H1 (cell line): ENCODE data around the gene HSPB1. TPM values are rescaled to one million over a fixed set of nuclear protein-coding genes. Genes with fewer than 3 reads are reported as not detected.

Source experiments
- CTCF ChIA-PET: fragments of 300-600 bp; sonication (Branson Sonifier 250); formaldehyde crosslinking; loops from one replicate; lab custom pipeline; 2021; ENCODE audit not compliant: partially characterized antibody; lab: Charles Lee
- POLR2A ChIA-PET: fragments of 300-600 bp; sonication (Branson Sonifier 250); formaldehyde crosslinking; loops from one replicate; lab custom pipeline; 2021; ENCODE audit warnings: inconsistent platforms; ENCODE audit not compliant: partially characterized antibody; lab: Charles Lee
- DNase-seq, 2 experiments: peaks; one replicate each; pipeline versions ENCODE4 v3.0.0 to v3.0.0-alpha.2; 2010 to 2022; ENCODE audit warnings: low spot score in 2 of 2, low read depth in 1 of 2, mixed read lengths in 1 of 2
- FAIRE-seq: peaks from 2 replicates; lab custom pipeline; 2011; peaks lifted over from hg19 to GRCh38; lab: Jason Lieb, UNC
- H2AFZ ChIP-seq: 2 replicates; pipeline ENCODE4 v1.8.1; 2012; ENCODE audit warnings: low read length, inconsistent platforms
- H2AK5ac ChIP-seq: 2 replicates; pipeline ENCODE4 v1.6.1; 2013; ENCODE audit warnings: low read depth, low read length
- H2BK120ac ChIP-seq: replicated peaks from 2 replicates; pipeline ENCODE3; 2013; ENCODE audit warnings: low read depth, low read length, inconsistent platforms
- H2BK12ac ChIP-seq: 2 replicates; pipeline ENCODE4 v1.6.1; 2013; ENCODE audit warnings: low read depth, low read length
- H2BK15ac ChIP-seq: 2 replicates; pipeline ENCODE4 v1.6.1; 2013; ENCODE audit warnings: low read length
- H2BK20ac ChIP-seq: 2 replicates; pipeline ENCODE4 v1.6.1; 2013; ENCODE audit warnings: low read length
- H2BK5ac ChIP-seq: 2 replicates; pipeline ENCODE4 v1.6.1; 2013; ENCODE audit warnings: low read depth, low read length
- H3K14ac ChIP-seq: 2 replicates; pipeline ENCODE4 v1.6.1; 2013; ENCODE audit warnings: inconsistent platforms; ENCODE audit not compliant: insufficient read length
- H3K18ac ChIP-seq: 2 replicates; pipeline ENCODE4 v1.6.1; 2013; ENCODE audit warnings: low read length; ENCODE audit errors: extremely low read depth
- H3K23ac ChIP-seq: 2 replicates; pipeline ENCODE4 v1.6.1; 2013; ENCODE audit warnings: inconsistent platforms; ENCODE audit not compliant: insufficient read length
- H3K23me2 ChIP-seq: 2 replicates; pipeline ENCODE4 v1.6.1; 2013; ENCODE audit warnings: low read depth, low read length
- H3K27ac ChIP-seq: 2 replicates; pipeline ENCODE4 v1.6.1; 2011; ENCODE audit warnings: low read depth, low read length, inconsistent platforms
- H3K27me3 ChIP-seq, 4 experiments: replicated peaks in 1 of 4; 1 replicate in 1 of 4; 2 replicates in 3 of 4; pipeline versions ENCODE4 v1.6.1 to v1.8.1; 2011 to 2013; ENCODE audit warnings: low read length in 3 of 4, mild to moderate bottlenecking in 3 of 4, inconsistent platforms in 2 of 4, mixed read lengths in 2 of 4, moderate library complexity in 1 of 4; ENCODE audit not compliant: control insufficient read depth in 3 of 4, insufficient read depth in 3 of 4; ENCODE audit errors: extremely low read depth in 1 of 4
- H3K36me3 ChIP-seq, 4 experiments: 2 replicates each; pipeline versions ENCODE4 v1.6.1 to v1.8.1; 2011 to 2013; ENCODE audit warnings: mild to moderate bottlenecking in 4 of 4, low read length in 3 of 4, moderate library complexity in 2 of 4, control low read depth in 1 of 4, inconsistent platforms in 1 of 4; ENCODE audit not compliant: insufficient read depth in 4 of 4, control insufficient read depth in 2 of 4
- H3K4ac ChIP-seq: replicated peaks from 2 replicates; pipeline ENCODE3; 2013; ENCODE audit warnings: low read length, low read depth, mixed read lengths, inconsistent platforms; ENCODE audit not compliant: insufficient read length
- H3K4me1 ChIP-seq, 4 experiments: replicated peaks in 1 of 4; 1 replicate in 1 of 4; 2 replicates in 3 of 4; pipeline versions ENCODE4 v1.6.1 to v1.8.1; 2011 to 2013; ENCODE audit warnings: low read length in 3 of 4, inconsistent platforms in 2 of 4, mixed read lengths in 1 of 4; ENCODE audit not compliant: insufficient read depth in 4 of 4, control insufficient read depth in 3 of 4
- H3K4me2 ChIP-seq, 2 experiments: 2 replicates each; pipeline versions ENCODE4 v1.6.1 to v1.8.1; 2011 to 2013; ENCODE audit warnings: low read depth in 2 of 2, low read length in 2 of 2, control low read depth in 1 of 2, inconsistent platforms in 1 of 2, mild to moderate bottlenecking in 1 of 2; ENCODE audit not compliant: insufficient read depth in 1 of 2
- H3K4me3 ChIP-seq, 4 experiments: fragments of 200-600, 300-600 bp in 1 of 4; sonication (generic), shearing (Covaris generic), sonication (Bioruptor Twin) in 1 of 4; 2 replicates each; pipeline versions ENCODE4 v1.5.1 to v1.8.1; 2011 to 2016; ENCODE audit warnings: low read length in 4 of 4, low read depth in 3 of 4, control low read depth in 2 of 4, inconsistent platforms in 2 of 4, mild to moderate bottlenecking in 2 of 4, mixed read lengths in 1 of 4, moderate library complexity in 1 of 4; ENCODE audit not compliant: insufficient read depth in 2 of 4; ENCODE audit errors: extremely low read depth in 1 of 4
- H3K56ac ChIP-seq: replicated peaks from 2 replicates; pipeline ENCODE3; 2013; ENCODE audit warnings: low read depth, mild to moderate bottlenecking, mixed read lengths, low read length, inconsistent platforms; ENCODE audit not compliant: insufficient read length
- H3K79me1 ChIP-seq: 2 replicates; pipeline ENCODE4 v1.6.1; 2013; ENCODE audit warnings: low read depth, low read length, control low read depth
- H3K79me2 ChIP-seq, 2 experiments: 2 replicates each; pipeline versions ENCODE4 v1.6.1 to v1.8.1; 2012 to 2013; ENCODE audit warnings: low read length in 2 of 2, mild to moderate bottlenecking in 2 of 2, inconsistent platforms in 1 of 2; ENCODE audit not compliant: insufficient read depth in 2 of 2, control insufficient read depth in 1 of 2
- H3K9ac ChIP-seq, 4 experiments: replicated peaks in 1 of 4; 1 replicate in 1 of 4; 2 replicates in 3 of 4; pipeline versions ENCODE4 v1.6.1 to v1.8.1; 2011 to 2013; ENCODE audit warnings: low read depth in 3 of 4, low read length in 3 of 4, control low read depth in 2 of 4, mild to moderate bottlenecking in 2 of 4, moderate library complexity in 2 of 4, inconsistent platforms in 1 of 4; ENCODE audit errors: extremely low read depth in 1 of 4
- H3K9me3 ChIP-seq, 2 experiments: 2 replicates each; pipeline versions ENCODE4 v1.6.1 to v1.8.1; 2012 to 2013; ENCODE audit warnings: mild to moderate bottlenecking in 2 of 2, moderate library complexity in 2 of 2, control low read depth in 1 of 2, inconsistent platforms in 1 of 2, low read depth in 1 of 2, low read length in 1 of 2, mixed read lengths in 1 of 2; ENCODE audit not compliant: insufficient read depth in 2 of 2
- H4K20me1 ChIP-seq, 2 experiments: replicated peaks in 1 of 2; 2 replicates each; pipeline versions ENCODE3 to v1.8.1; 2011 to 2013; ENCODE audit warnings: inconsistent platforms in 2 of 2, low read length in 2 of 2, mild to moderate bottlenecking in 1 of 2; ENCODE audit not compliant: insufficient read depth in 2 of 2, control insufficient read depth in 1 of 2
- H4K5ac ChIP-seq: 2 replicates; pipeline ENCODE4 v1.6.1; 2013; ENCODE audit warnings: low read length, low read depth, mixed read lengths, inconsistent platforms; ENCODE audit not compliant: insufficient read length
- H4K8ac ChIP-seq: 2 replicates; pipeline ENCODE4 v1.8.0; 2013; ENCODE audit warnings: mild to moderate bottlenecking, moderate library complexity, low read length, inconsistent platforms; ENCODE audit not compliant: insufficient read depth; ENCODE audit errors: extremely low read depth
- H4K91ac ChIP-seq: replicated peaks from 2 replicates; pipeline ENCODE3; 2013; ENCODE audit warnings: low read length, mixed read lengths, inconsistent platforms; ENCODE audit not compliant: insufficient read length
- HDAC2 ChIP-seq, 2 experiments: fragments of 300-600 bp in 1 of 2; sonication (generic) in 1 of 2; IDR thresholded peaks; 2 replicates each; pipeline ENCODE4 v1.6.1; 2011 to 2012; ENCODE audit warnings: low read depth in 2 of 2, low read length in 2 of 2, mild to moderate bottlenecking in 2 of 2, moderate library complexity in 2 of 2, borderline replicate concordance in 1 of 2, inconsistent platforms in 1 of 2
- POLR2A ChIP-seq, 2 experiments: IDR thresholded peaks; 1 replicate in 1 of 2; 2 replicates in 1 of 2; pipeline ENCODE4 v1.6.1; 2011; ENCODE audit warnings: low read depth in 2 of 2, low read length in 2 of 2, mild to moderate bottlenecking in 2 of 2; ENCODE audit errors: control extremely low read depth in 1 of 2
- TAF7 ChIP-seq: optimal IDR thresholded peaks from 2 replicates; pipeline ENCODE3; 2011; ENCODE audit warnings: low read depth, mild to moderate bottlenecking, inconsistent platforms, low read length, moderate library complexity, borderline replicate concordance
- WGBS, 2 experiments: shearing (Covaris generic) in 1 of 2; methylation state at CpG; one replicate each; pipeline versions ENCODE4 v1.1.6 to v1.1.7; 2013 to 2015; ENCODE audit warnings: low lambda C conversion rate in 2 of 2, mixed read lengths in 2 of 2, inconsistent platforms in 1 of 2, low coverage in 1 of 2, missing lambda C conversion rate in 1 of 2; ENCODE audit not compliant: insufficient replicate concordance in 2 of 2, insufficient coverage in 1 of 2, insufficient read length in 1 of 2; ENCODE audit errors: extremely low coverage in 1 of 2, missing lambda C conversion rate in 1 of 2; 5-methylcytosine and 5-hydroxymethylcytosine counted together
- polyA plus RNA-seq, 7 experiments: library from polyadenylated mRNA; depleted of rRNA in 3 of 7; stranded (reverse) in 5 of 7; unstranded in 2 of 7; fragments of >200 nt in 5 of 7; fragments of 200-250 nt in 2 of 7; gene quantifications; 1 replicate in 5 of 7; 2 replicates in 1 of 7; 4 replicates in 1 of 7; pipeline versions ENCODE4 v1.2.1 to v1.2.3, GENCODE V29; 2011 to 2013; ENCODE audit warnings: missing spikeins in 2 of 7, mixed read lengths in 2 of 7
- total RNA-seq: library from RNA; stranded (reverse); fragmentation: NEBNext Ultra II Directional; extraction: Animal tissue kit (Norgen Biotek cat#: 25700); gene quantifications from 2 replicates; pipeline ENCODE4 v1.2.1, GENCODE V29; 2021

Gene HSPB1
- total and polyA plus RNA-seq, 2 of the 8 experiments (the other 6 are each of a cell fraction or from before 2014, with no cell fraction given): 165 to 254 TPM

DNA sequence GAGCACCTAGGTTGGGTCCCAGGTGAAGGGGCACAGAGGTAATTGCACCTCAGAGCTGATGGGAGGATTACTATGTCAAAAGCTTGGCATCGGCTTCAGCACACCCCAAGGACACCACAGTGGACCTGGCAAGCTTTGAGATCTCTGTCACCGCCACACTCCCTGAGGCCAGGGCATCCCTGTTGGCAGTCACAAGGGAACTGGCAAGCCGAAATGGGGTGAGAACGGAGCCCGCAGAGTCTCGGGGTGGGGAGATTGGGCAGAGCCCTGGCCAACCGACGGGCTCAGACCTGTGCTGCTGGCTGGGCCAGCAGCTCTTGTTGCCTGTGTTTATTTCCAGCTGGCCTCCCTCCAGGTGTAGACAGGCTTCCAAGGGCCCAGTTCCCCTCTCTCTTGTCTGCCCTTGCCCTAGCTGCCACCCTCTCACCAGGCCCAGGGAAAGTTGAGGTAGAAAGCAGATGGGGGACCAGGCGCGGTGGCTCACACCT is 2.5 kb downstream of the HSPB1 start:
- Histone ChIP-seq H3K79me1 (no peaks in the 10 kb centered on the region), H2AK5ac (peak overlapping the region; percentile 25; the same call in 1 of the 2 replicates), H3K4me2 (0 out of 4 replicates have a peak overlapping the region, but pooled peaks of 1 of the 2 experiments have one; percentile 4), H3K4me3 (no peak overlapping the region), H2BK5ac (no peak overlapping the region), H4K5ac (peak overlapping the region; percentile 20), H2BK12ac (no peak overlapping the region), H2BK15ac (no peak overlapping the region; the same call in 1 of the 2 replicates), H3K23ac (no peak overlapping the region), H3K9ac (no peak overlapping the region), H3K27me3 (peaks cover 0 to 6% (median 4%) of the 10 kb centered on the region in 4 experiments; a peak in 3 of 7 replicates), H4K8ac (no peak overlapping the region; the same call in 1 of the 2 replicates), H3K79me2 (no peaks in the 10 kb centered on the region)
- no peak for DNase-seq
- TF ChIP-seq HDAC2 (IDR thresholded peaks at IDR 0.05; ENCODE audit: borderline replicate concordance in 1 of 2, low read depth in 2 of 2, low read length in 2 of 2) (no peak), TAF7 (no peak), POLR2A (IDR thresholded peaks at IDR 0.05; ENCODE audit: control extremely low read depth in 1 of 2, low read depth in 2 of 2, low read length in 2 of 2) (0 out of 3 replicates have a peak, but pooled peaks of 1 of the 2 experiments have one; percentile 20)
- TF ChIP-seq, all 59 proteins: peak for 1
- ChIA-PET POLR2A (interaction anchor here (0.6 to 4.5 kb wide), 8 partner anchors 9 to 134 kb away, joined by 3 to 31 read pairs (median 6); no protein-coding TSS in a partner anchor), CTCF (interaction anchor here (0.9 to 20.9 kb wide), 6 partner anchors 9 to 128 kb away, joined by 3 to 426 read pairs (median 8); no protein-coding TSS in a partner anchor)
- H3K4me1 ChIP-seq: peaks cover 0 to 8% (median 3%) of the 10 kb centered on the region in 4 experiments; a peak in 2 of 7 replicates
- peaks cover 4% of the 10 kb centered on the region; the same call in 1 of the 2 replicates for H3K23me2 ChIP-seq
- no peak overlapping the region for H3K18ac ChIP-seq
- no peaks in the 10 kb centered on the region for H3K36me3 ChIP-seq
- no peak overlapping the region for H3K4ac ChIP-seq
- H4K20me1 ChIP-seq: no peaks in the 10 kb centered on the region
- no peaks in the 10 kb centered on the region; a peak in 1 of 4 replicates for H3K9me3 ChIP-seq
- 0 out of 2 replicates have a peak overlapping the region, but pooled peaks have one; percentile 43 for H2BK20ac ChIP-seq
- H3K14ac ChIP-seq: no peak overlapping the region
- no peak for FAIRE-seq
- no peak overlapping the region for H2AFZ ChIP-seq
- H4K91ac ChIP-seq: peak overlapping the region; percentile 47
- H2BK120ac ChIP-seq: no peak overlapping the region
- H3K56ac ChIP-seq: no peak overlapping the region
- 97% methylated on average over 10 of the region's 10 CpGs; no CpG with 5 or more reads in 1 of the 2 experiments for WGBS, 2 experiments
- H3K27ac ChIP-seq: no peak overlapping the region
